ENCODE measurements around the gene TMSB15C.
A peak's percentile ranks its signal among the peaks of the same experiment; 100 is the strongest.
"Not testable (repeated sequence)": the region's sequence is repeated elsewhere in the genome, so short reads cannot be mapped to it uniquely, and the experiment has no call there.

Gene TMSB15C

DNA sequence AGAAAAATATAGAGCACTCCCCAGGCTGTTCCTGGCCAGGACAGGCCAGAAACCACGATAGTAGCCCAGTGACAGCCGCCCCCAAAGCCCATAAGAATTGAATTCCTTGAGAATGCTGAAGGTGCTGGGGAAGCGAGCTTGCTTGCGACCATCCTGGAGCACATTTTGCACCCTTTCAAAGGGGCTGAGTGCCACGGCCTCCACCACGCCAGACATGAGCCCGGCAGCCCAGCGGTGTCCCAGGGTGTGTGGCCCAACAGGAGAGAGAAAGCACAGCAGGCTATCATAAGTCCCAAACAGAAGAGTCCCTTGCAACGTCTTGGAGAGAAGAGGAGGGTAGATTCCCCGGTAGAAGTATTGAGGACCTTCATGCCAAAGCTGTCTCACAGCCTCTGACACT is 28.6 kb upstream of the TMSB15C start:
- no peaks in the 10 kb centered on the region for H3K4me1 ChIP-seq (ENCODE audit: control insufficient read depth, insufficient read depth, low read length, poor library complexity, severe bottlenecking)
- H3K4me3 ChIP-seq (ENCODE audit: insufficient read depth, low read depth, low read length, poor library complexity, severe bottlenecking): no peak overlapping the region
- H3K27me3 ChIP-seq (replicated peaks; ENCODE audit: control insufficient read depth, insufficient read depth, low read length, poor library complexity, severe bottlenecking): no peaks in the 10 kb centered on the region
- no peaks in the 10 kb centered on the region for H3K36me3 ChIP-seq (ENCODE audit: control insufficient read depth, insufficient read depth, low read length)
- DNase-seq: no peak
- H3K27ac ChIP-seq (ENCODE audit: insufficient read depth, low read length, poor library complexity, severe bottlenecking): no peak overlapping the region
- H3K9me3 ChIP-seq (ENCODE audit: control insufficient read depth, low read length): no peaks in the 10 kb centered on the region

DNA sequence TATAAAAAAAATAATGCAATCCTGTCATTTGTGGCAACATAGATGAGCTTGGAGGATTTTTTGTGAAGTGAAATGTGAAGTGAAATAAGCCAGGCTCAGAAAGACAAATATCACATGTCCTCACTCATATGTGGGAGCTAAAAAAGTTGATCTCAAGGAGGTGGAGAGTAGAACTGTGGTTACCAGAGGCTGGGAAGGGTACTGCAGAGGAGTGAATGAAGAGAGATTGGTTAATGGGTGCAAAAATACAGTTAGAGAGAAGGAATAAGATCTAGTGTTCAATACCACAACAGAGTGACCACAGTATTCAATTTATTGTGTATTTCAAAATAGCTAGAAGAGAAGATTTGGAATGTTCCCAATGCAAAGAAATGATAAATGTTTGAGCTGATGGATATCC is 22.9 kb upstream of the TMSB15C start:
- no peak overlapping the region for H3K27ac ChIP-seq (ENCODE audit: insufficient read depth, low read length, poor library complexity, severe bottlenecking)
- DNase-seq: no peak
- H3K4me3 ChIP-seq (ENCODE audit: insufficient read depth, low read depth, low read length, poor library complexity, severe bottlenecking): no peak overlapping the region
- H3K27me3 ChIP-seq (replicated peaks; ENCODE audit: control insufficient read depth, insufficient read depth, low read length, poor library complexity, severe bottlenecking): no peaks in the 10 kb centered on the region
- no peaks in the 10 kb centered on the region for H3K36me3 ChIP-seq (ENCODE audit: control insufficient read depth, insufficient read depth, low read length)
- no peaks in the 10 kb centered on the region for H3K4me1 ChIP-seq (ENCODE audit: control insufficient read depth, insufficient read depth, low read length, poor library complexity, severe bottlenecking)
- H3K9me3 ChIP-seq (ENCODE audit: control insufficient read depth, low read length): no peaks in the 10 kb centered on the region

DNA sequence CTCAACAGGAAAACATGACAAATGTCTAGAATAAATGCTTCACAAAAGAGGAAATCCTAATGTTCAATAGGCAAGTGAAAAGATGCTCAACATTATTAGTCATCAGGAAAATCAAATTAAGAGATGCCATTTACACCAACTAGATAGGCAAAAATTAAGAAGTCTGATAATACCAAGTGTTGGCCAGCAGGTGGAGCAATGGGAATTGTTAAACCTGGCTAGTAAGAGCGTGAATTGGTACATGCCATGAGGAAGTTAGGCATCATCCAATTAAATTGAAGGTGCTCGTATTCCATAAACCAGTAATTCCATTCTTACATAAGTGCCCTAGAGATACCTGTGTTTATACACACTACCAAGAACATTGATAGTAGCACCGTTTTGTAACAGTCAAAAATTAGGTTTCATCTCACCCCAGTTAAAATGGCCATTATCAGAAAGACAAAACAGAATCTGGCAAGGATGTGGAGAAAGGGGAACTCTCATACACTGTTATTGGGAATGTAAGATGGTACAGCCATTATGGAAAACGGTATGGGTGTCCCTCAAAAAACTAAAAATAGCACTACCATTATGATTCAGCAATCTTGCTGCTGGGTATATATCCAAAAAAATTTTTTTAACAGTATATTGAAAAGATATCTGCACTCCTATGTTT is 22.2 kb upstream of the TMSB15C start:
- H3K4me1 ChIP-seq (ENCODE audit: control insufficient read depth, insufficient read depth, low read length, poor library complexity, severe bottlenecking): no peaks in the 10 kb centered on the region
- no peaks in the 10 kb centered on the region for H3K36me3 ChIP-seq (ENCODE audit: control insufficient read depth, insufficient read depth, low read length)
- no peak overlapping the region for H3K4me3 ChIP-seq (ENCODE audit: insufficient read depth, low read depth, low read length, poor library complexity, severe bottlenecking)
- no peaks in the 10 kb centered on the region for H3K27me3 ChIP-seq (replicated peaks; ENCODE audit: control insufficient read depth, insufficient read depth, low read length, poor library complexity, severe bottlenecking)
- no peak overlapping the region for H3K27ac ChIP-seq (ENCODE audit: insufficient read depth, low read length, poor library complexity, severe bottlenecking)
- DNase-seq: peak in 2 of 3 donors; percentile 14 to 40
- no peaks in the 10 kb centered on the region for H3K9me3 ChIP-seq (ENCODE audit: control insufficient read depth, low read length)

DNA sequence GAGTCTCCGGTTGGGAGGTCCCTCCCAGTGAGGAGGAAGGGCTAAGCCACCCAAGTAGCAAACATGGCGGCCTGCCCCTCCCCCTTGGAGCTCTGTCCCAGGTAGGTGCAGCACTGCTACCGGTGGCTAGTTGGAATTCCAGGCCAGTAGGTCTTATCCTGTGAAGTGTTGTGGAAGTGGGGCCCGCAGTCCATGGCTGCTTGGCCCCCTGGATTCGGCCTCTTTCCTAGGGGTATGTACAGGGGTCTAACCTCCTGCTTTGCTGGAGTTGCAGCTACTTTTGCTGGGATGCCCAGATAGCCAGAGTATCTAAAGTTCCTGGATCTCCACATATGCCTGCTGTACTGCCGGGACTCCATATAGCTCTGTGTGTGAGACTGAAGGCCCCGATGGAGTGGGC is 9.9 kb upstream of the TMSB15C start:
- no peaks in the 10 kb centered on the region for H3K36me3 ChIP-seq (ENCODE audit: control insufficient read depth, insufficient read depth, low read length)
- H3K27me3 ChIP-seq (replicated peaks; ENCODE audit: control insufficient read depth, insufficient read depth, low read length, poor library complexity, severe bottlenecking): no peaks in the 10 kb centered on the region
- H3K4me1 ChIP-seq (ENCODE audit: control insufficient read depth, insufficient read depth, low read length, poor library complexity, severe bottlenecking): no peaks in the 10 kb centered on the region
- no peak for DNase-seq
- H3K27ac ChIP-seq (ENCODE audit: insufficient read depth, low read length, poor library complexity, severe bottlenecking): no peak overlapping the region
- no peak overlapping the region for H3K4me3 ChIP-seq (ENCODE audit: insufficient read depth, low read depth, low read length, poor library complexity, severe bottlenecking)
- H3K9me3 ChIP-seq (ENCODE audit: control insufficient read depth, low read length): no peaks in the 10 kb centered on the region

DNA sequence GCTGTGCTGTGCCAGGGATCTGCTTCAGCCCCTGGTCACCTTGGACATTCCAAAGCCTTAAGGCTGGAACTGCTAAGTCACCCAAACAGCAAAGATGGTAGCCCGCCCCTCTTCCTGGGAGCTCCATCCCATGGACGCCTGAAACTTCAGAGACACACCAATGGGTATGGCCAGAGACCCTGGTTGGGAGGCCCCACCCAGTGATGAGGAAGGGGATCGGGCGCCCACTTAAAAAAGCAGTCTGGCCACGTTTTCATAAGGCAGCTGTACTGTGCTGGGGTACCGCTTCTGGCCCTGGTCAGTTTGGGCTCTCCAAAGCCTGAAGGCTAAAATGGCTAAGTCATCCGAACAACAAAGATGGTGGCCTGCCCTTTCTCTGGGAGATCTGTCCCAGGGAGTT is 9.4 kb upstream of the TMSB15C start:
- Histone ChIP-seq H3K27ac (ENCODE audit: insufficient read depth, low read length, poor library complexity, severe bottlenecking) (no peak overlapping the region), H3K36me3 (ENCODE audit: control insufficient read depth, insufficient read depth, low read length) (no peaks in the 10 kb centered on the region), H3K9me3 (ENCODE audit: control insufficient read depth, low read length) (no peaks in the 10 kb centered on the region), H3K4me1 (ENCODE audit: control insufficient read depth, insufficient read depth, low read length, poor library complexity, severe bottlenecking) (no peaks in the 10 kb centered on the region), H3K27me3 (replicated peaks; ENCODE audit: control insufficient read depth, insufficient read depth, low read length, poor library complexity, severe bottlenecking) (no peaks in the 10 kb centered on the region), H3K4me3 (ENCODE audit: insufficient read depth, low read depth, low read length, poor library complexity, severe bottlenecking) (no peak overlapping the region)
- no peak for DNase-seq

DNA sequence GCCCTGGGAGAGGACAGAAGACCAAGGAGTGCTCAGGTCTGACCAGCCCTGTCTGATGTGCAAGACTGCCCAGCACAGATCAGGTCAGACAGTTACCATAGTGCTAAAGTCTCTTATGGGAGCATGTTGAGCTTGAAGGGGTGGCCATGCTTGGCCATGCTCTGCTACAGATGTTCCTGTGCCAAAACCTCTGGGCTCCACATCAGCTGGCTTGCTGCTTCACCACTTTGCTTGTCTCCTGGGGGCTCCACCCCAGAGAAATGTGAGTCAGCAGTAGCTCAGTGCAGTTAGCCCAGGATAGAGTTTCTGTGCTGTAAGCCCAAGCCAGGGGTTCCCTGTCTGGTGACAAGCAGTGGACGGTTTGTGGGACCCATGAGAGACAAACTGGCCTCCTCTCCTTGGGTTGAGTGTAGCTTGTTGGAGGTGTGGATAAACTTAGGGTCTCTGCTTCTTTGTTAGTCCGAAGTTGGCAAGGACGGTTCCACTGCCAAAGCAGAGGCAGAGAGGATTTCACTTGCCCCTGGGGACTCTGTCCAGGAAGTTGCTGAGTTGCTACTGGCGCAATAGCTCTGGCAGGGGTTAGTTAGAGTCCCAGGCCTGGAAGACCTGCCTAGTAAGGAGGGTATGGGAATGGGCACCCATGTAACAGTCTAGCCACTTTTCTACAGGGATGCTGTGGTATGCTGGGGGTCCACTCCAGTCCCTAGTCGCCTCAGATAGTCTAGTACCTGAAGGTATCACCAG is 8.7 kb upstream of the TMSB15C start:
- H3K36me3 ChIP-seq (ENCODE audit: control insufficient read depth, insufficient read depth, low read length): no peaks in the 10 kb centered on the region
- H3K4me3 ChIP-seq (ENCODE audit: insufficient read depth, low read depth, low read length, poor library complexity, severe bottlenecking): no peak overlapping the region
- no peaks in the 10 kb centered on the region for H3K27me3 ChIP-seq (replicated peaks; ENCODE audit: control insufficient read depth, insufficient read depth, low read length, poor library complexity, severe bottlenecking)
- no peaks in the 10 kb centered on the region for H3K9me3 ChIP-seq (ENCODE audit: control insufficient read depth, low read length)
- no peaks in the 10 kb centered on the region for H3K4me1 ChIP-seq (ENCODE audit: control insufficient read depth, insufficient read depth, low read length, poor library complexity, severe bottlenecking)
- DNase-seq: no peak
- no peak overlapping the region for H3K27ac ChIP-seq (ENCODE audit: insufficient read depth, low read length, poor library complexity, severe bottlenecking)

DNA sequence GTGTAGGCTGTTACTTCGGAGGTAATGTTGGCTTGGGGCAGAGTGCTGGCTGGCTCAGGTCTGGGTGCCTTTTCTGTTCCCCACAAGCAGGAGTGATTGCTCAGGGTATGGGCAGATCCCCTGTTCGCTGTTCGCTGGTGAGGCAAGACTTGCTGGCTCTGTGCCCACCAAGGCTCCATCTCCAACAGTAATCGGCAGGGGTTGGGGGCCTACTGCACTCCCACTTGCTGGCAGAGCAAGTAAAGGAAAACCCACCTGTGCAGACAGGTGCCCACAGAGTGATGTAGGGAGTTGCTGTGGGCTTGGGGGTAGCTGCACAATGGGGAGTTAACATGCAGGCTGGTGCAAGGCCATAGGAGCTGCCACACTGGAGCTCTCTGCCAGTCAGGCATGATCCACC is 8.0 kb upstream of the TMSB15C start:
- no peak for DNase-seq
- no peaks in the 10 kb centered on the region for H3K4me1 ChIP-seq (ENCODE audit: control insufficient read depth, insufficient read depth, low read length, poor library complexity, severe bottlenecking)
- H3K27me3 ChIP-seq (replicated peaks; ENCODE audit: control insufficient read depth, insufficient read depth, low read length, poor library complexity, severe bottlenecking): no peaks in the 10 kb centered on the region
- no peak overlapping the region for H3K27ac ChIP-seq (ENCODE audit: insufficient read depth, low read length, poor library complexity, severe bottlenecking)
- H3K9me3 ChIP-seq (ENCODE audit: control insufficient read depth, low read length): no peaks in the 10 kb centered on the region
- H3K4me3 ChIP-seq (ENCODE audit: insufficient read depth, low read depth, low read length, poor library complexity, severe bottlenecking): no peak overlapping the region
- no peaks in the 10 kb centered on the region for H3K36me3 ChIP-seq (ENCODE audit: control insufficient read depth, insufficient read depth, low read length)

DNA sequence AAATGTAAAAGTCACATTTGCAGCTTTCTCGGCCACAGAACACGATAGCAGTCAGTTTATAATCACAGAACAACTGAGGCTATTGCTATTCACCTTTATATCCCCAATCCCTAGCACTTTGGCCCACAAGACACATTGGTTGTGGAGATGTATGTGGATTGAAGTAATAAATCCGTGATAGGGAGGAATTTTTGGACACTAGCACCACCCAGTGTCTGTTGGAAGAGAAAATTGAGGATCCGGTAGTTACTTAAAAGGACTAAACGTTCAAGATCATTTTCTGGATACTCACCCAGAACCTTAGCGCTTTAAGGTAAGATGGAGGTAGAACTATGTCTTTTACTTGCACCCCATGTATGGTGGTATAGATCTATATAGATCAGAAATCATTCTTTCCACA is 1.8 kb upstream of the TMSB15C start:
- not testable (repeated sequence) for H3K36me3 ChIP-seq (ENCODE audit: control insufficient read depth, insufficient read depth, low read length); H3K4me1 ChIP-seq (ENCODE audit: control insufficient read depth, insufficient read depth, low read length, poor library complexity, severe bottlenecking); H3K27ac ChIP-seq (ENCODE audit: insufficient read depth, low read length, poor library complexity, severe bottlenecking); H3K9me3 ChIP-seq (ENCODE audit: control insufficient read depth, low read length); H3K27me3 ChIP-seq (replicated peaks; ENCODE audit: control insufficient read depth, insufficient read depth, low read length, poor library complexity, severe bottlenecking); H3K4me3 ChIP-seq (ENCODE audit: insufficient read depth, low read depth, low read length, poor library complexity, severe bottlenecking); DNase-seq

DNA sequence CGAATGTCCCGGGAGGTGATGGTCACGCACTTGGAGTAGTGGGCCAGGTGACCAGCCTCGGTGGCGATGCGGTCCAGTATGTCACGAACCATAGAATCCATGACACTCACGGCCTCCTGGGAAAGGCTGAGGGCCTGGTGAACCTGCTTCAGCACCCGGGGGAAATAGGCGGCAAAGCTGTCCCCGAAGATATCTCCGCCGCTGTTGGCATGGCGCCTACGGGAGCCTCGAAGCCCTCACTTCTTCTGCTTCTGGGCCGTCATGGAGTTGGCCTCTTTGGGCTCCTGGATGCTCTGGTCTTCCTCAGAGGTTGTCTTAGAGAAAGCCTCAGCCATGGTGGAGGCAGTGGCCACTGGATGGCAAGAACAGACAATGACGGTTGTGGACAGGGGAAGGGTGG is 13.4 kb downstream of the TMSB15C start:
- not testable (repeated sequence) for DNase-seq; H3K36me3 ChIP-seq (ENCODE audit: control insufficient read depth, insufficient read depth, low read length); H3K27ac ChIP-seq (ENCODE audit: insufficient read depth, low read length, poor library complexity, severe bottlenecking); H3K4me3 ChIP-seq (ENCODE audit: insufficient read depth, low read depth, low read length, poor library complexity, severe bottlenecking); H3K4me1 ChIP-seq (ENCODE audit: control insufficient read depth, insufficient read depth, low read length, poor library complexity, severe bottlenecking); H3K9me3 ChIP-seq (ENCODE audit: control insufficient read depth, low read length); H3K27me3 ChIP-seq (replicated peaks; ENCODE audit: control insufficient read depth, insufficient read depth, low read length, poor library complexity, severe bottlenecking)

DNA sequence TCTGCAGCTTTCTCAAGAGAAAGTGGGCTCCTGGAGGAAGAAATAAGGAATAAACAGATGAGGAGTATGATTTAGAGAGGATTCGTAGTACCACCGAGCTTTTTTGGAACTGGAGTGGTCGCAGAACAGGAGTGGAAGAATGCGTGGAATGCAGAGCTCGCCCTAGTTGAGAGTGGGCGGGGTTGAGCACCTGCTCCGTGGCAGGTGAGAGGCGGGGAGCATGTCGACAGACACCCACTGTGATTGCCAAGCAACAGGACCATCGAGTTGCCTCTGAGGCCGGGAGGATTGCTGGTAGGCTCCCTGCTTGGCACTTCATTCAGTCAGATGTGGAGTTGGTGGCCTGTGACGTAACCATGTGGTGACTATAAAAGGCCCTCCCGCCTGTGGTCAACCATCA is 21.1 kb downstream of the TMSB15C start:
- H3K27me3 ChIP-seq (replicated peaks; ENCODE audit: control insufficient read depth, insufficient read depth, low read length, poor library complexity, severe bottlenecking); H3K4me1 ChIP-seq (ENCODE audit: control insufficient read depth, insufficient read depth, low read length, poor library complexity, severe bottlenecking); H3K4me3 ChIP-seq (ENCODE audit: insufficient read depth, low read depth, low read length, poor library complexity, severe bottlenecking); H3K36me3 ChIP-seq (ENCODE audit: control insufficient read depth, insufficient read depth, low read length); H3K9me3 ChIP-seq (ENCODE audit: control insufficient read depth, low read length); DNase-seq; H3K27ac ChIP-seq (ENCODE audit: insufficient read depth, low read length, poor library complexity, severe bottlenecking): not testable (repeated sequence)

All from effector memory CD4-positive, alpha-beta T cell (primary cell).